Progenitor cell of endocrine pancreas (in vitro differentiated cells): Measurements from ENCODE around the gene NR5A1. TPM values are rescaled to one million over a fixed set of nuclear protein-coding genes. Genes with fewer than 3 reads are reported as not detected.

Experiments
- DNase-seq: peaks from one replicate; pipeline ENCODE4 v3.0.0; 2021; ENCODE audit warnings: low spot score; ENCODE audit not compliant: unreplicated experiment
- H3K27ac Mint-ChIP-seq: 2 replicates; pipeline ENCODE4 v1.8.0; 2021; ENCODE audit warnings: mild to moderate bottlenecking, moderate library complexity, mixed read lengths
- H3K27me3 Mint-ChIP-seq: 2 replicates; pipeline ENCODE4 v1.8.0; 2021; ENCODE audit warnings: mixed read lengths
- H3K36me3 Mint-ChIP-seq: 2 replicates; pipeline ENCODE4 v1.8.0; 2022; ENCODE audit warnings: mixed read lengths; ENCODE audit not compliant: insufficient read depth
- H3K4me1 Mint-ChIP-seq: 2 replicates; pipeline ENCODE4 v1.8.0; 2021; ENCODE audit warnings: low read depth, mixed read lengths
- H3K4me3 Mint-ChIP-seq: 2 replicates; pipeline ENCODE4 v1.8.0; 2021; ENCODE audit warnings: low read depth, mild to moderate bottlenecking, moderate library complexity, mixed read lengths
- H3K9me3 Mint-ChIP-seq: 2 replicates; pipeline ENCODE4 v1.8.0; 2021; ENCODE audit warnings: low read depth, mixed read lengths
- CTCF ChIP-seq: fragments of 200-600 bp; sonication (generic); IDR thresholded peaks from one replicate; pipeline ENCODE4 v1.5.0; 2021; ENCODE audit warnings: antibody characterized with exemption, mild to moderate bottlenecking; ENCODE audit not compliant: unreplicated experiment
- total RNA-seq: library from RNA; stranded (reverse); gene quantifications from 2 replicates; pipeline ENCODE4 v1.2.1, GENCODE V29; 2021

Gene NR5A1
- total RNA-seq, 1 donor from 2014 or later = 0.36 TPM

GRCh38 chr9:124458441-124458840, 48.8 kb downstream of the NR5A1 start:
- no peak overlapping the region for H3K4me3 Mint-ChIP-seq
- no peaks in the 10 kb centered on the region for H3K4me1 Mint-ChIP-seq
- H3K27me3 Mint-ChIP-seq = peaks cover 34% of the 10 kb centered on the region
- no peak for DNase-seq
- H3K9me3 Mint-ChIP-seq = peaks cover 5% of the 10 kb centered on the region
- no peak for TF ChIP-seq CTCF
- no peak overlapping the region for H3K27ac Mint-ChIP-seq
- no peaks in the 10 kb centered on the region for H3K36me3 Mint-ChIP-seq

GRCh38 chr9:124457887-124458431, 49.2 kb downstream of the NR5A1 start:
- peaks cover 30% of the 10 kb centered on the region for H3K27me3 Mint-ChIP-seq
- no peak overlapping the region for H3K4me3 Mint-ChIP-seq
- H3K4me1 Mint-ChIP-seq = no peaks in the 10 kb centered on the region
- no peak for DNase-seq
- TF ChIP-seq CTCF = no peak
- no peak overlapping the region for H3K27ac Mint-ChIP-seq
- peaks cover 5% of the 10 kb centered on the region for H3K9me3 Mint-ChIP-seq
- no peaks in the 10 kb centered on the region for H3K36me3 Mint-ChIP-seq

GRCh38 chr9:124457079-124457886, 49.9 kb downstream of the NR5A1 start:
- Mint-ChIP-seq H3K9me3 (peaks cover 5% of the 10 kb centered on the region), H3K4me1 (no peaks in the 10 kb centered on the region), H3K4me3 (no peak overlapping the region), H3K36me3 (no peaks in the 10 kb centered on the region), H3K27ac (no peak overlapping the region), H3K27me3 (peaks cover 31% of the 10 kb centered on the region)
- no peak for TF ChIP-seq CTCF
- no peak for DNase-seq

- peaks cover 37% of the 10 kb centered on the region for H3K27me3 Mint-ChIP-seq
- no peaks in the 10 kb centered on the region for H3K4me1 Mint-ChIP-seq
- H3K9me3 Mint-ChIP-seq = peaks cover 5% of the 10 kb centered on the region
- no peak for TF ChIP-seq CTCF
- no peaks in the 10 kb centered on the region for H3K36me3 Mint-ChIP-seq
- no peak overlapping the region for H3K27ac Mint-ChIP-seq
- no peak overlapping the region for H3K4me3 Mint-ChIP-seq
- DNase-seq = no peak
Observed at GRCh38 chr9:124456341-124457078, 50.7 kb downstream of the NR5A1 start.

- H3K4me1 Mint-ChIP-seq = no peaks in the 10 kb centered on the region
- peaks cover 44% of the 10 kb centered on the region for H3K27me3 Mint-ChIP-seq
- TF ChIP-seq CTCF = no peak
- no peak overlapping the region for H3K27ac Mint-ChIP-seq
- H3K36me3 Mint-ChIP-seq = no peaks in the 10 kb centered on the region
- H3K9me3 Mint-ChIP-seq = peaks cover 5% of the 10 kb centered on the region
- H3K4me3 Mint-ChIP-seq = no peak overlapping the region
- DNase-seq = no peak
Observed at GRCh38 chr9:124455820-124456219, 51.4 kb downstream of the NR5A1 start.
